ENCODE measurements around the gene RAPGEF6.

RAPGEF6 gene

GRCh38 chr5:131541071-131541470, 94.0 kb downstream of the RAPGEF6 start:
- no peak for DNase-seq

GRCh38 chr5:131539251-131539650, 95.8 kb downstream of the RAPGEF6 start:
- no peak for DNase-seq

DNA sequence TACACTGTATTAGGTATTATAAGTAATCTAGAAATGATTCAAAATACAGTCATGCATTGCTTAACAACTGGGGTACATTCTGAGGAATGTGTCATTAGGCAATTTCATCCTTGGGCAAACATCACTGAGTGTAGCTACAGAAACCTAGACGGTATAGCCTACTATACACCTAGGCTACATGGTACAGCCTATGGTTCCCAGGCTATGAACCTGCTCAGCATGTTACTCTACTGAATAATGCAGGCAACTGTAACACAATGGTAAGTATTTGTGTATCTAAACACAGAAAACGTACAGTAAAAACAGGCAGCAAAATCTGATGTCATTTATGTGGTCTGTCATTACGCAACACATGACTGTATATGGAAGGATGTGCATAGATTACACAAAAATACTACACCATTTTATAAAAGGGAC, 96.8 kb downstream of the RAPGEF6 start:
- no peak for DNase-seq

DNA sequence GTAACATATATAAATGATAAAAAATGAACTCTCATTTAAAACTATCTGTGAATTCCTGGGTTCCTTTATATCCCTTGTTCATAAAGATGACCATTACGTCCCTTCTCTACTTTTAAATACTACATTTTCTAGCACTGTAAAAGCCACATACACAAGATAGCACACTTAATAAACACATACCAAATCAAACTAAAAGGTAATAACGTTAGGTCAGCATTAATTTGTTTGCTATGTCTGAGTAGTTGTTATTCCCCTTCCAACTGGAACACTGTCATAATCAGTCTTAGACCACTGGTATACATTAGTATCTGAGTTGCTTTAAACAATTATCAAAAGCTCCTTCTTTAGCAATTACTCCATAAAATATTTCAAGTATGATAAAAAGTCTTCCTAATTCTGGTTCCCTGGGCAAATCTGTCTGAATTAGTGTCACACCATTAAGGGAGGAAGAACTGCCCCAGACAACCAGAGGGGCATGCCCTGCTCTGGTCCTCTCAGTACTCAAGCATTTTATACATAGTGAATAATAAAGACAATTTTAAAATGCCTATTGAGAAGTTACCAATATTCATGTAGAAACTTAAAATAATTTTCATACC, 98.1 kb downstream of the RAPGEF6 start:
- DNase-seq: no peak

- peak; percentile 16 for DNase-seq
Observed at GRCh38 chr5:131536211-131536826, 98.7 kb downstream of the RAPGEF6 start.

DNA sequence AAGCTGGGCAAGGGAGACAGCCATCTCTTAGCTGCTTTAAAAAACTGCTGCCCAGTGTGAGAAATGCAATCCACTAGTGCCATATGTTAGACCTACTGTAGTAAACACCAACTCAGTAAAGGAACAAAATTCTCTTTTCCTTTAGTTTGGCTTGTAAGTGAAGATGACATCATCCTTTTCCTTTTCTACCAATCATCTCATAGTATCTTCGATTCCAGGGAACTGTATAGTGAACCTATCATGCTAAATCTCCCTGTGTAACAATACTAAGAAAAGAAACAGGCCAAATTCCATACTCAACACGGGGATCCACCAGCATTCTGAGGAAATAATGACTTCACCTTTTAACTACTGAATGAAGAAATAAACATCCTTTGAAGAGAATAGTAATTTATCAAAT, 100.1 kb downstream of the RAPGEF6 start:
- DNase-seq: no peak

DNA sequence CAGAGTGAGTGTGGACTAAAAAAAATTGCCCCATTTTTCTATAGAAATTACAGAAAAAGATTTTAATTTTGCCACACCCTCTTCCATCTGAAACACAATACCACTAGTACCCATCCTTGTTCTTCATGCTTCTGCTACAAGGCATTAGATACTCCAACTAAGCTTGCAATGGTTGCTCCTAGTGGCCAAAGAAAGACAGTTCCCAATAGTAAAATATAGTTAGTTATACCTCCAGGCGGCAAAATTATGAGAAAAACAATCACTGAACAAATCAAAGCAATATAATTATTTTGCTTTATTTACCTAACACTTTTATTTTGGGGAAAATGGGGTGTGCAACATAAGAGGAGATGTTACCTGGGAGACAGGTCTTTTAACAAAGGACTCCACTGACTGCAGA, 101.2 kb downstream of the RAPGEF6 start:
- no peak for DNase-seq

DNA sequence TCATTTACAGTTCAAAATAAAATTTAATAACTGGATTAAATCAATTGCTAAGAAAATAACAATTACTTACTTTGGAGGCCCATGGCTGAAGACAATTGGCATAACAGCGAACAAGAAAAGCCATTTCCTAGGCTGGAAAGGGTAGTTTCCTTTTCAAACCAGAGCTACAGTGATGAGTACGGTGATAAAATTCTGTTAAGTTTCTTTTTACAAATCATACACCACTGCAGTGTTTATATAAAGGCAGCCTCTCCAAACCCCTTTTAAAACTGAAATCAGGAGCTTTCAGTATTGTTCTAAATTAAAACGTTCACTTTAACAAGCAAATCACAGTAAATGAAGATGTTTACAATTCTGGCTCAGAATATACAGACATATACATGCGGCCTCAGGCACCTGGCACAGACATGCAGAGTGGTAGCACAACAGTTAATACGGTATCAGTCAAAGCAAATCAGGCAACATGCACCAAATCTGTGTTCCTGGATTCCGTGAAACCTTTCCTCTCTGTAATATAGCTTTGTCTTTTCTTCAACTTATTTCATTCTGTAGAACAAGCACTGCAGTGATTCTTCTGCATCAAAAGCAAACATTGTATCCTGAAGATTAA, 102.9 kb downstream of the RAPGEF6 start:
- no peak for DNase-seq

GRCh38 chr5:131530706-131531331, 104.2 kb downstream of the RAPGEF6 start:
- DNase-seq: no peak

GRCh38 chr5:131528682-131529081, 106.3 kb downstream of the RAPGEF6 start:
- DNase-seq: no peak

GRCh38 chr5:131525805-131526204, 109.2 kb downstream of the RAPGEF6 start:
- no peak for DNase-seq

DNA sequence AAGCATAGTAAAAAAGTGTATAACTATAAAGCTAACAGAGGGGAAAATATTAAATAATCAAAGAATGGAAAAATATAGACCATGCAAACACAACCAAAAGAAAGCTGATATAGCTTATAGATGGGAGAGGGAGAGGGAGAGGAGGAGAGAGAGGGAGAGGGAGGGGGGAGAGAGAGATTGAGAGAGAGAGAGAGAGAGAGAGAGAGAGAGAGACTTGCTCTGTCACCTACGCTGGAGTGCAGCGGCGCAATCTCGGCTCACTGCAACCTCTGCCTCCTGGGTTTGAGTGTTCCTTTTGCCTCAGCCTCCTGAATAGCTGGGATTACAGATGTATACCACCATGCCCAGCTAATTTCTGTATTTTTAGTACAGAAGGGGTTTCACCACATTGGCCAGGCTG, 110.6 kb downstream of the RAPGEF6 start:
- no peak for DNase-seq

- no peak for DNase-seq
Observed at GRCh38 chr5:131523500-131524185, 111.4 kb downstream of the RAPGEF6 start.

GRCh38 chr5:131521252-131521651, 113.8 kb downstream of the RAPGEF6 start:
- DNase-seq: no peak

GRCh38 chr5:131515348-131515747, 119.7 kb downstream of the RAPGEF6 start:
- DNase-seq: no peak

- no peak for DNase-seq
Observed at GRCh38 chr5:131514316-131515283, 120.4 kb downstream of the RAPGEF6 start.

DNA sequence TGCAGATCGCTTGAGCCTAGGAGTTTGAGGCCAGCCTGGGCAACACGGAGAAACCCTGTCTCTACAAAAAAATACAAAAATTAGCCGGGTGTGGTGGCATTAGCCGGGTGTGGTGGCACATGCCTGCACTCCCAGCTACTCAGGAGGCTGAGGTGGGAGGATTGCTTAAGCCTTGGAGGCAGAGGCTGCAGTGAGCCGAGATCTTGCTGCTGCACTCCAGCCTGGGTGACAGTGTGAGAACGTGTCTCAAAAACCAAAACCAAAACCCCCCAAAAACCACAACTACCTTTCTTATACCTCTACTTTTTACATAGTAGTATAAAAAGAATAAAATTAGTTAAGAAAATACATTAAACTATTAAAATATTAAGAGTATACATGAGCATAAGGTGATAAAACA, 121.2 kb downstream of the RAPGEF6 start:
- DNase-seq: no peak

DNA sequence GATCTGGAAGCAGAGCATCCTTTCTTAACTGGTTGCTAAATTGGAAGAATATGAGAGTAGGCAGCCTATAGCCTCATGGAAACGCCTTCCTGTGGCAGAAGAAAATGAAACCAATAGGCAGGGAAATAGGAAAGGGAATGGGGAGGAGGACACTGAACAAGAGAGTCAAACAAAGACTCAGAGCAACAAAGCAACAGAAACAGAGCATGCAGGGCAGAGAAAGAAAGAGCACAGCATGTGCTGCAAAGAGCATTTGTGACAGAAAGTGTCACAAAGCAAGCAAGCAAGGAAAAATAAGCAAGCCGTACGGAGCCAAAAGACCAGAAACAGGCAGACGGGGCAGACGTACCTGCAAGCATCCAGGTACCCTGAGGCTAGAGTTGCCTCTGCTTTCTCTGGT, 123.1 kb downstream of the RAPGEF6 start:
- no peak for DNase-seq

DNA sequence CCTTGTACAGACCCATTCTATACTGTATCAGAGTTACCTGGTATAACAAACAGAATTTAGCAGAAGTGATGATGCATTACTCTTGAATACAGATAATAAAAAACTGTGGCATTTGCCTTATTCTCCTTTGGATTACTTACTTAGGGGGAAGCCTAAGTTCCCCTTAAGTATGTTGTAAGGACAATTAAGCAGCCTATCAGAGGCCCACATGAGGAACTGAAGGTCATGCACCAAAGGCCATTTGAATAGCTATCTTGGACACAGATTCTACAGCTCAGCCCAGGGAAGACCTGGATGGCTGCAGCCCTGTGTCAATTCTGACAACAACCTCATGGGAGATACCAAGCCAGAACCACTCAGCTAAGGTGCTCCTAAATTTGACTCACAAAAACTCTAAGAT, 125.2 kb downstream of the RAPGEF6 start:
- DNase-seq: no peak

- no peak for DNase-seq
Observed at GRCh38 chr5:131505237-131505908, 129.7 kb downstream of the RAPGEF6 start.

GRCh38 chr5:131496400-131496713, 138.7 kb downstream of the RAPGEF6 start:
- peak; percentile 61 for DNase-seq
